GM19463 (cell line): ENCODE data around the gene RNU11.
"Not testable (repeated sequence)": the region's sequence is repeated elsewhere in the genome, so short reads cannot be mapped to it uniquely, and the experiment has no call there.

ENCODE experiments used
- ATAC-seq: cut with Tn5 transposase; IDR thresholded peaks from one replicate; pipeline ENCODE4 v1.9.1; 2021; ENCODE audit warnings: mild to moderate bottlenecking, moderate library complexity; ENCODE audit not compliant: unreplicated experiment

The RNU11 gene

GRCh38 chr1:28656335-28656734 is 7.9 kb downstream of the RNU11 start:
- ATAC-seq: no peak

- ATAC-seq: no peak
Measured at GRCh38 chr1:28663871-28664470, 15.6 kb downstream of the RNU11 start.

- no peak for ATAC-seq
Measured at GRCh38 chr1:28666806-28667205, 18.4 kb downstream of the RNU11 start.

GRCh38 chr1:28668191-28668955 is 20.0 kb downstream of the RNU11 start, which contains the start of gene GMEB1:
Gene GMEB1, plus strand, starts transcription at chr1:28668784. Its CDS starts 14,829 bp downstream, at chr1:28683613.
- ATAC-seq: peak; percentile 71

GRCh38 chr1:28668956-28669723 is 20.7 kb downstream of the RNU11 start:
- ATAC-seq: peak; percentile 64

GRCh38 chr1:28671254-28671780 is 22.9 kb downstream of the RNU11 start:
- no peak for ATAC-seq

- ATAC-seq: not testable (repeated sequence)
Measured at GRCh38 chr1:28672971-28673370, 24.6 kb downstream of the RNU11 start.

GRCh38 chr1:28675924-28676257 is 27.5 kb downstream of the RNU11 start:
- ATAC-seq: no peak

GRCh38 chr1:28680151-28680550 is 31.8 kb downstream of the RNU11 start:
- no peak for ATAC-seq

- ATAC-seq: no peak
Measured at GRCh38 chr1:28682840-28683239, 34.4 kb downstream of the RNU11 start.

- no peak for ATAC-seq
Measured at GRCh38 chr1:28684937-28685336, 36.5 kb downstream of the RNU11 start.

GRCh38 chr1:28691627-28692026 is 43.2 kb downstream of the RNU11 start:
- not testable (repeated sequence) for ATAC-seq
